Osteoblast (primary cell): ENCODE measurements around the gene ZNF541. TPM values are rescaled to one million over a fixed set of nuclear protein-coding genes. Genes with fewer than 3 reads are reported as not detected.

ENCODE experiments used
- DNase-seq: peaks from one replicate; pipeline ENCODE4 v3.0.0; 2011; ENCODE audit warnings: low spot score, mixed read lengths; ENCODE audit not compliant: insufficient read length; ENCODE audit errors: missing footprints
- H2AFZ ChIP-seq: 2 replicates; pipeline ENCODE4 v1.6.0; 2011; ENCODE audit warnings: mild to moderate bottlenecking, low read length
- H3K27ac ChIP-seq: 2 replicates; pipeline ENCODE4 v1.5.1; 2011; ENCODE audit warnings: mild to moderate bottlenecking, low read depth, low read length, moderate library complexity
- H3K27me3 ChIP-seq: 2 replicates; pipeline ENCODE4 v1.6.0; 2012; ENCODE audit warnings: mild to moderate bottlenecking, control low read depth, inconsistent platforms, low read length, moderate library complexity; ENCODE audit not compliant: insufficient read depth
- H3K36me3 ChIP-seq: 2 replicates; pipeline ENCODE4 v1.5.1; 2011; ENCODE audit warnings: mild to moderate bottlenecking, low read length, control low read depth, moderate library complexity; ENCODE audit not compliant: insufficient read depth
- H3K4me1 ChIP-seq: 2 replicates; pipeline ENCODE4 v1.5.1; 2011; ENCODE audit warnings: mild to moderate bottlenecking, low read length, control low read depth, moderate library complexity; ENCODE audit not compliant: insufficient read depth
- H3K4me2 ChIP-seq: 2 replicates; pipeline ENCODE4 v1.6.0; 2011; ENCODE audit warnings: mild to moderate bottlenecking, low read length; ENCODE audit not compliant: insufficient read depth
- H3K4me3 ChIP-seq: fragments of 200-600 bp; sonication (generic); 3 replicates; pipeline ENCODE4 v1.5.1; 2012; ENCODE audit warnings: mild to moderate bottlenecking, low read length, inconsistent platforms; ENCODE audit not compliant: insufficient read depth
- H3K79me2 ChIP-seq: 2 replicates; pipeline ENCODE4 v1.6.0; 2012; ENCODE audit warnings: mild to moderate bottlenecking, low read length, control low read depth, inconsistent platforms; ENCODE audit not compliant: insufficient read depth
- H3K9me3 ChIP-seq: 2 replicates; pipeline ENCODE4 v1.5.1; 2011; ENCODE audit warnings: low read depth, low read length, control low read depth
- H4K20me1 ChIP-seq: 2 replicates; pipeline ENCODE4 v1.6.0; 2012; ENCODE audit warnings: mild to moderate bottlenecking, low read length, control low read depth; ENCODE audit not compliant: insufficient read depth
- total RNA-seq: library from RNA; depleted of rRNA; stranded (reverse); fragments of >200 nt; gene quantifications from 2 replicates; pipeline ENCODE4 v1.2.3, GENCODE V29; 2012
- TF ChIP-seq, protein P1 (sequence below): IDR thresholded peaks from 2 replicates; pipeline ENCODE4 v1.5.1; 2011; ENCODE audit warnings: mild to moderate bottlenecking, low read depth, low read length, moderate library complexity; ENCODE audit errors: extremely low read depth

Gene ZNF541
- total RNA-seq, 1 donor: under 0.01 TPM

DNA sequence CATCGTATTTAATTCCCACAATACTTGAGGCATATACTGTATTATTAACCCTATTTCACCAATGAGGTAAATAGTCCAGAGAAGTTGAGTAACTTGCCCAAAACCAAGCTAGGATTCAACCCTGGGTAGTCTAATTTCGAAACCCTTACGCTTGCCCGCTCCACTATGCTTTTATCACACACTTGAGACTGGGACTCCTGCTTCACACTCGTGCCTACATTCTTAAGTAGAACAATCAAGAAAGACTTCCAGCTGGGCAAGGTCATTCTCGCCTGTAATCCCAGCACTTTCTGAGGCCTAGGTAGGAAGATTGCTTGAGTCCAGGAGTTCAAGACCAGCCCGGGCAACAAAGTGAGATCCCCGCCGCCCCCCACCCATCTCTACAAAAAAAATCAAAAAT lies 3.6 kb downstream of the ZNF541 start:
- no peak overlapping the region for H3K27ac ChIP-seq
- no peaks in the 10 kb centered on the region for H3K4me1 ChIP-seq

GRCh38 chr19:47564081-47564480 lies 8.9 kb downstream of the ZNF541 start:
- Histone ChIP-seq H3K4me3 (no peak overlapping the region), H2AFZ (no peak overlapping the region), H3K27me3 (peaks cover 10% of the 10 kb centered on the region), H3K4me2 (no peak overlapping the region), H3K4me1 (no peaks in the 10 kb centered on the region), H4K20me1 (no peaks in the 10 kb centered on the region), H3K79me2 (no peaks in the 10 kb centered on the region), H3K27ac (no peak overlapping the region), H3K36me3 (no peaks in the 10 kb centered on the region), H3K9me3 (no peaks in the 10 kb centered on the region)
- TF ChIP-seq, protein P1, sequence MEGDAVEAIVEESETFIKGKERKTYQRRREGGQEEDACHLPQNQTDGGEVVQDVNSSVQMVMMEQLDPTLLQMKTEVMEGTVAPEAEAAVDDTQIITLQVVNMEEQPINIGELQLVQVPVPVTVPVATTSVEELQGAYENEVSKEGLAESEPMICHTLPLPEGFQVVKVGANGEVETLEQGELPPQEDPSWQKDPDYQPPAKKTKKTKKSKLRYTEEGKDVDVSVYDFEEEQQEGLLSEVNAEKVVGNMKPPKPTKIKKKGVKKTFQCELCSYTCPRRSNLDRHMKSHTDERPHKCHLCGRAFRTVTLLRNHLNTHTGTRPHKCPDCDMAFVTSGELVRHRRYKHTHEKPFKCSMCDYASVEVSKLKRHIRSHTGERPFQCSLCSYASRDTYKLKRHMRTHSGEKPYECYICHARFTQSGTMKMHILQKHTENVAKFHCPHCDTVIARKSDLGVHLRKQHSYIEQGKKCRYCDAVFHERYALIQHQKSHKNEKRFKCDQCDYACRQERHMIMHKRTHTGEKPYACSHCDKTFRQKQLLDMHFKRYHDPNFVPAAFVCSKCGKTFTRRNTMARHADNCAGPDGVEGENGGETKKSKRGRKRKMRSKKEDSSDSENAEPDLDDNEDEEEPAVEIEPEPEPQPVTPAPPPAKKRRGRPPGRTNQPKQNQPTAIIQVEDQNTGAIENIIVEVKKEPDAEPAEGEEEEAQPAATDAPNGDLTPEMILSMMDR: no peak
- no peak for DNase-seq

More for the DNA sequence above, 3.6 kb downstream of the ZNF541 start:
- Histone ChIP-seq H3K79me2 (no peaks in the 10 kb centered on the region), H3K4me2 (no peak overlapping the region), H4K20me1 (no peaks in the 10 kb centered on the region), H2AFZ (no peak overlapping the region), H3K27me3 (peaks cover 11% of the 10 kb centered on the region), H3K36me3 (no peaks in the 10 kb centered on the region), H3K9me3 (no peaks in the 10 kb centered on the region), H3K4me3 (no peak overlapping the region)
- DNase-seq: no peak
- TF ChIP-seq, protein P1: no peak

DNA sequence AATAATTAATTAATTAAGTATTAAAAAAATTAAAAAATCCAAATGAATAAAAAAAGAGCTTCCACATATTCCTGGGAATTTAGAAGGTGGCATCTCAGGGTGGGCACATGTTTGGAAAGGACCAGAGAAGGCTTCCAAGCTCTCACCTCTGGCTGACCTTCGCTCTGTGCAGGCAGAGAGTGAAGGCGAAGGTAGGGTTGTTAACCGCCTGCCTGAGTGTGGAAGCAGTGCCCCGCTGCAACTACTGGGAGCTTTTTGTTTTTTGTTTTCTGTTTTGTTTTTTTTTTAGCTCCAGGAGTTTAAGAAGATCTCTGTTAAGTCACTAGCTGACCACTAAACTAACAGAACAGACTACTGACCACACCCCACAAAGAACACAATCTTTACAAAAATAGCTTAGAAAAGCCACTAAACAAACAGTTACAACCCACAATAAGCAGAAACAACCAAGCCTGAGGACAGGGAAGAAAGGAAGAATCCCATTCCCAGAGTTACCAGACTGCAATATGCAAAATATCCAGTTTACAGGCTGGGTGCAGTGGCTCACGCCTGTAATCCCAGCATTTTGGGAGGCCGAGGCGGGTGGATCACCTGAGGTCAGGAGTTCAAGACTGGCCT lies 11.4 kb downstream of the ZNF541 start:
- Histone ChIP-seq H3K9me3 (no peaks in the 10 kb centered on the region), H3K79me2 (no peaks in the 10 kb centered on the region), H3K27me3 (peaks cover 10% of the 10 kb centered on the region), H3K4me3 (no peak overlapping the region), H4K20me1 (no peaks in the 10 kb centered on the region), H3K4me1 (no peaks in the 10 kb centered on the region), H3K4me2 (no peak overlapping the region), H3K27ac (no peak overlapping the region), H3K36me3 (no peaks in the 10 kb centered on the region), H2AFZ (no peak overlapping the region)
- TF ChIP-seq, protein P1: no peak
- no peak for DNase-seq

DNA sequence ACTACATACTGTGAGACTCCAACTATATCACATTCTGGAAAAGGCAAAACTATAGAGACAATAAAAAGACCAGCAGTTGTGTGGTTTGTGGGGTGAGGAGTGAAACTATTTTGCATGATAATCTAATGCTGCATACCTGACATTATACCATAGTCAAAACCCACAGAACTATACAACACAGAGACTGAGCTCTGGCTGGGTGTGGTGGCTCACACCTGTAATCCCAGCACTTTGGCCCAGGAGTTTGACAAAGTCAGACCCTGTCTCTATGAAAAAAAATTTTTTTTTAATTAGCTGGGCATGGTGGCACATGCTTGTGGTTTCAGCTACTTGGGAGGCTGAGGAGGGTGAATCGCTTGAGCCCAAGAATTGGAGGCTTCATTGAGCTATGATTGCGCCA lies 11.9 kb downstream of the ZNF541 start:
- no peak for DNase-seq
- no peaks in the 10 kb centered on the region for H4K20me1 ChIP-seq
- no peaks in the 10 kb centered on the region for H3K4me1 ChIP-seq
- TF ChIP-seq, protein P1: no peak
- H3K27me3 ChIP-seq: peaks cover 10% of the 10 kb centered on the region
- H3K9me3 ChIP-seq: no peaks in the 10 kb centered on the region
- H3K36me3 ChIP-seq: no peaks in the 10 kb centered on the region
- no peak overlapping the region for H3K4me3 ChIP-seq
- H3K27ac ChIP-seq: no peak overlapping the region
- H3K79me2 ChIP-seq: no peaks in the 10 kb centered on the region
- H2AFZ ChIP-seq: no peak overlapping the region
- no peak overlapping the region for H3K4me2 ChIP-seq
